SK-N-SH (cell line): ENCODE results near the gene EAF2. TPM values are rescaled to one million over a fixed set of nuclear protein-coding genes. Genes with fewer than 3 reads are reported as not detected.

Source experiments
- CTCF ChIA-PET: fragments of 300-600, 350-600 bp; formaldehyde crosslinking; extraction: SDS; loops from one replicate; lab custom pipeline; 2021; lab: Yijun Ruan, JAX
- POLR2A ChIA-PET: fragments of 350-600 bp; sonication (Branson Sonifier 250); formaldehyde crosslinking; extraction: SDS; loops from one replicate; lab custom pipeline; 2020; ENCODE audit warnings: antibody characterized with exemption, inconsistent platforms; lab: Yijun Ruan, JAX
- DNase-seq: peaks from one replicate; pipeline ENCODE4 v3.0.0; 2012
- H2AFZ ChIP-seq: fragments of 200-600 bp; sonication (generic); 2 replicates; pipeline ENCODE4 v1.8.1; 2016; ENCODE audit warnings: antibody characterized with exemption, mild to moderate bottlenecking, low read depth
- H3F3A ChIP-seq: fragments of 200-600 bp; sonication (generic); replicated peaks from 2 replicates; pipeline ENCODE3; 2016; ENCODE audit warnings: antibody characterized with exemption, mild to moderate bottlenecking; ENCODE audit not compliant: insufficient read depth
- H3K27ac ChIP-seq, 2 experiments: fragments of 200-500 bp in 1 of 2; fragments of 200-600 bp in 1 of 2; sonication (Bioruptor generic) in 1 of 2; sonication (generic), shearing (Covaris generic) in 1 of 2; 2 replicates each; pipeline versions ENCODE4 v1.5.1 to v1.6.1; 2014 to 2016; ENCODE audit warnings: low read depth in 2 of 2, inconsistent platforms in 1 of 2, low read length in 1 of 2, mild to moderate bottlenecking in 1 of 2, mixed read lengths in 1 of 2
- H3K27me3 ChIP-seq: fragments of 200-600 bp; sonication (generic), shearing (Covaris generic); 2 replicates; pipeline ENCODE4 v1.6.1; 2016; ENCODE audit warnings: mixed run types; ENCODE audit not compliant: insufficient read depth
- H3K36me3 ChIP-seq, 2 experiments: fragments of 200-500 bp in 1 of 2; fragments of 200-600 bp in 1 of 2; sonication (Bioruptor generic) in 1 of 2; sonication (generic) in 1 of 2; replicated peaks in 1 of 2; 2 replicates each; pipeline versions ENCODE3 to v1.5.1; 2014 to 2016; ENCODE audit warnings: low read length in 1 of 2, mild to moderate bottlenecking in 1 of 2; ENCODE audit not compliant: insufficient read depth in 2 of 2, control insufficient read depth in 1 of 2
- H3K4me1 ChIP-seq, 2 experiments: fragments of 200-500 bp in 1 of 2; fragments of 200-600 bp in 1 of 2; sonication (Bioruptor generic) in 1 of 2; sonication (generic), shearing (Covaris generic) in 1 of 2; 2 replicates each; pipeline versions ENCODE4 v1.5.1 to v1.6.1; 2014 to 2016; ENCODE audit warnings: low read depth in 1 of 2, low read length in 1 of 2, mixed run types in 1 of 2; ENCODE audit not compliant: insufficient read depth in 2 of 2, control insufficient read depth in 1 of 2
- H3K4me2 ChIP-seq: fragments of 200-600 bp; sonication (generic), shearing (Covaris generic); 2 replicates; pipeline ENCODE4 v1.6.1; 2017; ENCODE audit warnings: mixed run types
- H3K4me3 ChIP-seq, 2 experiments: fragments of 200-500 bp in 1 of 2; fragments of 200-600 bp in 1 of 2; sonication (Bioruptor generic) in 1 of 2; sonication (generic), shearing (Covaris generic) in 1 of 2; 2 replicates each; pipeline versions ENCODE4 v1.5.1 to v1.8.1; 2014 to 2016; ENCODE audit warnings: low read depth in 2 of 2, inconsistent platforms in 1 of 2, low read length in 1 of 2, mild to moderate bottlenecking in 1 of 2, mixed read lengths in 1 of 2, moderate library complexity in 1 of 2
- H3K79me2 ChIP-seq: fragments of 200-600 bp; sonication (generic); 2 replicates; pipeline ENCODE4 v1.8.1; 2017; ENCODE audit warnings: mild to moderate bottlenecking; ENCODE audit not compliant: insufficient read depth
- H3K9ac ChIP-seq: fragments of 200-600 bp; sonication (generic); 2 replicates; pipeline ENCODE4 v1.6.1; 2017; ENCODE audit warnings: mixed run types
- H3K9me2 ChIP-seq: fragments of 200-600 bp; sonication (generic); 2 replicates; pipeline ENCODE4 v1.6.1; 2017; ENCODE audit warnings: mixed run types
- H3K9me3 ChIP-seq: fragments of 200-600 bp; sonication (generic); 2 replicates; pipeline ENCODE4 v1.6.1; 2017; ENCODE audit warnings: mixed run types, mild to moderate bottlenecking, moderate library complexity
- H4K20me1 ChIP-seq: fragments of 200-600 bp; sonication (generic); 2 replicates; pipeline ENCODE4 v1.6.1; 2017; ENCODE audit warnings: mild to moderate bottlenecking, mixed run types; ENCODE audit not compliant: insufficient read depth
- CTCF ChIP-seq: fragments of 200-600 bp; sonication (generic); IDR thresholded peaks from 2 replicates; pipeline ENCODE4 v1.6.1; 2017; ENCODE audit warnings: antibody characterized with exemption, mild to moderate bottlenecking, moderate library complexity
- GABPA ChIP-seq: IDR thresholded peaks from 2 replicates; pipeline ENCODE4 v1.4.0; 2012; ENCODE audit warnings: low read depth, mild to moderate bottlenecking
- GATA2 ChIP-seq: sonication (generic); formaldehyde crosslinking; IDR thresholded peaks from 2 replicates; pipeline ENCODE4 v1.5.0; 2020; ENCODE audit warnings: mild to moderate bottlenecking, missing genetic modification reagents
- JUND ChIP-seq: IDR thresholded peaks from 2 replicates; pipeline ENCODE4 v1.4.0; 2012
- NFIC ChIP-seq: IDR thresholded peaks from 2 replicates; pipeline ENCODE4 v1.4.0; 2012; ENCODE audit warnings: borderline replicate concordance
- NRF1 ChIP-seq: IDR thresholded peaks from 2 replicates; pipeline ENCODE4 v1.6.1; 2012; ENCODE audit warnings: low read depth, mild to moderate bottlenecking, low read length
- PBX3 ChIP-seq: IDR thresholded peaks from 2 replicates; pipeline ENCODE4; 2012
- RAD21 ChIP-seq: IDR thresholded peaks from 2 replicates; pipeline ENCODE4 v1.6.1; 2012; ENCODE audit warnings: mild to moderate bottlenecking, low read length
- REST ChIP-seq: IDR thresholded peaks from 2 replicates; pipeline ENCODE4 v1.6.1; 2012; ENCODE audit warnings: mild to moderate bottlenecking, low read depth, low read length, moderate library complexity
- RXRA ChIP-seq: IDR thresholded peaks from 2 replicates; pipeline ENCODE4 v1.4.0; 2012; ENCODE audit warnings: low read depth, mild to moderate bottlenecking, borderline replicate concordance
- SIN3A ChIP-seq: IDR thresholded peaks from 2 replicates; pipeline ENCODE4 v1.6.1; 2012; ENCODE audit warnings: low read depth, mild to moderate bottlenecking, low read length, moderate library complexity, borderline replicate concordance
- TAF1 ChIP-seq: IDR thresholded peaks from 2 replicates; pipeline ENCODE4 v1.6.1; 2012; ENCODE audit warnings: low read depth, mild to moderate bottlenecking, low read length, moderate library complexity, borderline replicate concordance
- TEAD4 ChIP-seq: IDR thresholded peaks from 2 replicates; pipeline ENCODE4 v1.4.0; 2012; ENCODE audit warnings: mild to moderate bottlenecking, borderline replicate concordance; ENCODE audit not compliant: insufficient read depth
- USF2 ChIP-seq: fragments of 150-350 bp; IDR thresholded peaks from 2 replicates; pipeline ENCODE4 v1.6.1; 2017; ENCODE audit warnings: antibody characterized with exemption, low read length, low read depth, borderline replicate concordance
- WGBS: methylation state at CpG from one replicate; pipeline ENCODE4 v1.1.6; 2017; ENCODE audit warnings: low lambda C conversion rate; 5-methylcytosine and 5-hydroxymethylcytosine counted together
- polyA plus RNA-seq, 3 experiments: library from polyadenylated mRNA; depleted of rRNA; stranded (reverse); fragments of >200 nt; gene quantifications; 2 replicates each; pipeline ENCODE4 v1.2.3, GENCODE V29; 2012

The EAF2 gene
- polyA plus RNA-seq, 1 of the 3 experiments (the other 2 are of a cell fraction), result 0.85 TPM

GRCh38 chr3:121839962-121840361 is 5.0 kb downstream of the EAF2 start (continued):
- TF ChIP-seq GABPA, result no peak

- Histone ChIP-seq H4K20me1 (no peaks in the 10 kb centered on the region), H3K4me3 (no peak overlapping the region), H2AFZ (no peak overlapping the region), H3K9me2 (no peaks in the 10 kb centered on the region), H3K9me3 (no peaks in the 10 kb centered on the region), H3K4me2 (no peak overlapping the region), H3F3A (no peaks in the 10 kb centered on the region), H3K4me1 (no peaks in the 10 kb centered on the region), H3K27me3 (no peaks in the 10 kb centered on the region), H3K27ac (no peak overlapping the region), H3K36me3 (no peaks in the 10 kb centered on the region), H3K79me2 (no peaks in the 10 kb centered on the region), H3K9ac (no peak overlapping the region)
- ChIA-PET CTCF (no interaction called here), POLR2A (no interaction called here)
- DNase-seq, result no peak
- WGBS, result 92% methylated on average over 7 of the region's 7 CpGs
- TF ChIP-seq CTCF (no peak), TEAD4 (no peak), RXRA (no peak), NRF1 (no peak), SIN3A (no peak), GATA2 (CRISPR knock-in tag) (no peak), GABPA (no peak), USF2 (no peak), TAF1 (no peak), NFIC (no peak), REST (no peak), PBX3 (no peak), JUND (no peak), RAD21 (no peak)
Observed at GRCh38 chr3:121844892-121845291, 9.9 kb downstream of the EAF2 start.
